Measurements from ENCODE around the gene MED31.

- TF ChIP-seq CTCF (IDR thresholded peaks at IDR 0.05; ENCODE audit: insufficient read depth, low read depth, low read length): no peak
- TF ChIP-seq EZH2 (IDR thresholded peaks at IDR 0.05; ENCODE audit: insufficient read depth, low read length): no peak
Observed at GRCh38 chr17:6596941-6597340, 54.5 kb downstream of the MED31 start.

All from astrocyte (in vitro differentiated cells and primary cell).